Stimulated activated CD8-positive, alpha-beta memory T cell treated with anti-CD3 and anti-CD28 coated beads, Interleukin-7, amount 100 ng/mL, for 4 hours (primary cell): ENCODE results near the gene TUBGCP6.

Source experiments
- DNase-seq, 2 donors: peaks; one replicate each; pipeline ENCODE4 v3.0.0-alpha.2; 2020; ENCODE audit warnings: low read depth in 2 of 2

The TUBGCP6 gene

GRCh38 chr22:50244420-50245213, at the start of gene TUBGCP6:
TSS of gene TUBGCP6 (minus strand) at chr22:50245023. CDS start at chr22:50244459, 564 bp downstream.
- DNase-seq: peak; percentile 82 to 93

GRCh38 chr22:50294319-50294656, 49.5 kb upstream of the TUBGCP6 start:
- no peak for DNase-seq

- no peak for DNase-seq
Measured at GRCh38 chr22:50293441-50294318, 48.9 kb upstream of the TUBGCP6 start.

- DNase-seq: no peak
Measured at GRCh38 chr22:50292643-50293440, 48.0 kb upstream of the TUBGCP6 start.

GRCh38 chr22:50289942-50290630, 45.3 kb upstream of the TUBGCP6 start:
- DNase-seq: no peak

- no peak for DNase-seq
Measured at GRCh38 chr22:50289151-50289941, 44.5 kb upstream of the TUBGCP6 start.

- no peak for DNase-seq
Measured at GRCh38 chr22:50287731-50288130, 42.9 kb upstream of the TUBGCP6 start.

- DNase-seq: no peak
Measured at GRCh38 chr22:50286701-50287318, 42.0 kb upstream of the TUBGCP6 start.

GRCh38 chr22:50286275-50286674, 41.5 kb upstream of the TUBGCP6 start:
- no peak for DNase-seq

GRCh38 chr22:50285568-50286229, 40.9 kb upstream of the TUBGCP6 start:
- no peak for DNase-seq

GRCh38 chr22:50284479-50284878, 39.7 kb upstream of the TUBGCP6 start:
- no peak for DNase-seq

- no peak for DNase-seq
Measured at GRCh38 chr22:50283821-50284220, 39.0 kb upstream of the TUBGCP6 start.

GRCh38 chr22:50282361-50283155, 37.7 kb upstream of the TUBGCP6 start:
- DNase-seq: no peak

GRCh38 chr22:50281957-50282356, 37.1 kb upstream of the TUBGCP6 start:
- DNase-seq: no peak

- no peak for DNase-seq
Measured at GRCh38 chr22:50281384-50281760, 36.5 kb upstream of the TUBGCP6 start.

- DNase-seq: no peak
Measured at GRCh38 chr22:50280708-50281383, 36.0 kb upstream of the TUBGCP6 start.

GRCh38 chr22:50280022-50280707, 35.3 kb upstream of the TUBGCP6 start:
- no peak for DNase-seq
